GM12878 (cell line): ENCODE results near the gene MRPS18B. TPM values are rescaled to one million over a fixed set of nuclear protein-coding genes. Genes with fewer than 3 reads are reported as not detected.
A peak's percentile ranks its signal among the peaks of the same experiment; 100 is the strongest.

Source experiments
- ASH2L ChIP-seq: fragments of 300-600, 200-600 bp; sonication (generic); IDR thresholded peaks from 2 replicates; pipeline ENCODE4 v1.6.1; 2017; ENCODE audit warnings: low read depth, mild to moderate bottlenecking, borderline replicate concordance
- CBX3 ChIP-seq: fragments of 200-600 bp; sonication (generic); IDR thresholded peaks from 2 replicates; pipeline ENCODE4 v1.6.1; 2016; ENCODE audit warnings: low read depth, borderline replicate concordance
- CHD2 ChIP-seq: IDR thresholded peaks from 2 replicates; pipeline ENCODE4 v1.6.1; 2011; ENCODE audit warnings: low read depth, low read length, improper control_type of control experiment, borderline replicate concordance
- CHD4 ChIP-seq: fragments of 200-600 bp; sonication (generic); IDR thresholded peaks from 2 replicates; pipeline ENCODE4 v1.6.1; 2016; ENCODE audit warnings: mild to moderate bottlenecking
- CREM ChIP-seq: IDR thresholded peaks from 2 replicates; pipeline ENCODE4 v1.6.1; 2014; ENCODE audit warnings: antibody characterized with exemption, low read depth
- HDGF ChIP-seq: fragments of 450-650 bp; IDR thresholded peaks from 2 replicates; pipeline ENCODE4 v1.6.1; 2016; ENCODE audit warnings: antibody characterized with exemption
- IKZF1 ChIP-seq: fragments of 450-650 bp; conservative IDR thresholded peaks from 2 replicates; pipeline ENCODE4 v1.6.1; 2017; ENCODE audit warnings: antibody characterized with exemption, mild to moderate bottlenecking
- JUNB ChIP-seq: IDR thresholded peaks from 2 replicates; pipeline ENCODE4 v1.6.1; 2016; ENCODE audit warnings: antibody characterized with exemption, mild to moderate bottlenecking
- MXI1 ChIP-seq: fragments of 150-350 bp; IDR thresholded peaks from 2 replicates; pipeline ENCODE4 v1.6.1; 2011; ENCODE audit warnings: low read depth, mild to moderate bottlenecking, inconsistent platforms, low read length, improper control_type of control experiment
- NR2C1 ChIP-seq: fragments of 450-650 bp; IDR thresholded peaks from 2 replicates; pipeline ENCODE4 v1.6.1; 2017; ENCODE audit warnings: antibody characterized with exemption, mild to moderate bottlenecking, moderate library complexity
- NR2F1 ChIP-seq: fragments of 450-650 bp; conservative IDR thresholded peaks from 2 replicates; pipeline ENCODE4 v1.6.1; 2017; ENCODE audit warnings: mild to moderate bottlenecking
- PAX8 ChIP-seq: fragments of 450-650 bp; IDR thresholded peaks from 2 replicates; pipeline ENCODE4 v1.6.1; 2017; ENCODE audit warnings: mild to moderate bottlenecking, moderate library complexity
- POLR2AphosphoS2 ChIP-seq: IDR thresholded peaks from 2 replicates; pipeline ENCODE4 v1.6.1; 2011; ENCODE audit warnings: low read depth, mild to moderate bottlenecking, low read length, improper control_type of control experiment, moderate library complexity
- RAD51 ChIP-seq: fragments of 450-650 bp; IDR thresholded peaks from 2 replicates; pipeline ENCODE4 v1.6.1; 2016; ENCODE audit warnings: moderate library complexity, mild to moderate bottlenecking, inconsistent platforms
- RBBP5 ChIP-seq: fragments of 200-600 bp; sonication (generic); conservative IDR thresholded peaks from 2 replicates; pipeline ENCODE4 v1.6.1; 2016
- RCOR1 ChIP-seq: conservative IDR thresholded peaks from 2 replicates; pipeline ENCODE4 v1.6.1; 2012; ENCODE audit warnings: low read depth, low read length, improper control_type of control experiment
- SP1 ChIP-seq: IDR thresholded peaks from one replicate; pipeline ENCODE4 v1.6.1; 2011; ENCODE audit warnings: low read depth, low read length
- TARDBP ChIP-seq: IDR thresholded peaks from 2 replicates; pipeline ENCODE4 v1.6.1; 2016; ENCODE audit warnings: borderline replicate concordance
- TCF7 ChIP-seq: IDR thresholded peaks from 2 replicates; pipeline ENCODE4 v1.6.1; 2014; ENCODE audit warnings: antibody characterized with exemption, borderline replicate concordance
- ZBED1 ChIP-seq: IDR thresholded peaks from 2 replicates; pipeline ENCODE4 v1.6.1; 2016; ENCODE audit warnings: borderline replicate concordance
- ZNF24 ChIP-seq: fragments of 450-650 bp; IDR thresholded peaks from 2 replicates; pipeline ENCODE4 v1.6.1; 2017; ENCODE audit warnings: antibody characterized with exemption, mild to moderate bottlenecking
- ZNF622 ChIP-seq: fragments of 450-650 bp; IDR thresholded peaks from 2 replicates; pipeline ENCODE4 v1.6.1; 2017; ENCODE audit warnings: mild to moderate bottlenecking, inconsistent platforms
- ZSCAN29 ChIP-seq: fragments of 450-650 bp; IDR thresholded peaks from 2 replicates; pipeline ENCODE4 v1.6.1; 2017; ENCODE audit warnings: mild to moderate bottlenecking, moderate library complexity
- polyA plus RNA-seq, 11 experiments: library from polyadenylated mRNA; depleted of rRNA in 4 of 11; unstranded in 6 of 11; stranded (reverse) in 5 of 11; fragments of >200 nt; fragmentation: Nextera tagmentation in 4 of 11; fragmentation: Illumina TruSeq in 1 of 11; extraction: Ambion mirVana in 4 of 11; extraction: Trizol in 1 of 11; gene quantifications; 1 replicate in 1 of 11; 2 replicates in 10 of 11; pipeline versions ENCODE4 v1.2.1 to v1.2.3, GENCODE V29; 2011 to 2016; ENCODE audit warnings: inconsistent platforms in 2 of 11, missing spikeins in 2 of 11, low read depth in 1 of 11
- total RNA-seq, 4 experiments: library from RNA; depleted of rRNA in 3 of 4; stranded (reverse); fragments of >200 nt in 3 of 4; fragmentation: Illumina TruSeq in 1 of 4; extraction: Trizol in 1 of 4; gene quantifications; 2 replicates each; pipeline versions ENCODE4 v1.2.1 to v1.2.3, GENCODE V29; 2013 to 2021
- TF ChIP-seq, protein P1 (sequence below): fragments of 150-350 bp; IDR thresholded peaks from 2 replicates; pipeline ENCODE4 v1.6.1; 2016; ENCODE audit warnings: low read depth, low read length
- TF ChIP-seq, protein P2 (sequence below): IDR thresholded peaks from 2 replicates; pipeline ENCODE4 v1.6.1; 2012; ENCODE audit warnings: low read length, inconsistent platforms
- TF ChIP-seq, protein P3 (sequence below): IDR thresholded peaks from 2 replicates; pipeline ENCODE4 v1.6.1; 2012; ENCODE audit warnings: improper control_type of control experiment, low read depth, low read length; ENCODE audit not compliant: insufficient replicate concordance

Gene MRPS18B
- total and polyA plus RNA-seq, 10 of the 15 experiments (the other 5 are each of a cell fraction or from before 2014, with no cell fraction given), result 80.9 to 259 (median 140) TPM

DNA sequence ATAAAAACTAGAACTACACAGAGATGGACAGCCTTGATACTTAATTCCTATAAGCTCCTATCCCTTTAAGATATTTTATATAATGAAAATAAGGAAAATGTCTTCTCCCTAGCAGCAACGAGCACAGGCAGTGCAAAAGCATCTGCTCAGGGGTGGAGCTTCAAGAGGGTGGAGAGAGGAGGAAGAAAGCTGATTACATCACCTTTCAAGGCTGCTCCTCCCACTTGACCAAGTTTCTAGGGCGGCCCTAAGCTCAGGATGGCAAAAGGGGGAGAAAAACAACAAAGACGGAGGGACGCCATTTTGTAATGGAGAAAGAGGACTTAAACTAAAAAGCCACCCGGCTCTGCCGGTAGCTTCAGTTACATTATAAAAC, 2.8 kb upstream of the MRPS18B start (continued):
- 0 out of 2 replicates have a peak, but pooled peaks have one; percentile 22 for TF ChIP-seq CHD2
- no peak for TF ChIP-seq ZNF24
- peak; percentile 14; the same call in 1 of the 2 replicates for TF ChIP-seq JUNB
- 0 out of 2 replicates have a peak, but pooled peaks have one; percentile 11 for TF ChIP-seq HDGF
- TF ChIP-seq NR2F1, result no peak
- TF ChIP-seq ZNF622, result no peak
- no peak; the same call in 1 of the 2 replicates for TF ChIP-seq ZBED1
- TF ChIP-seq RCOR1, result no peak
- no peak for TF ChIP-seq NR2C1
- TF ChIP-seq, protein P1, sequence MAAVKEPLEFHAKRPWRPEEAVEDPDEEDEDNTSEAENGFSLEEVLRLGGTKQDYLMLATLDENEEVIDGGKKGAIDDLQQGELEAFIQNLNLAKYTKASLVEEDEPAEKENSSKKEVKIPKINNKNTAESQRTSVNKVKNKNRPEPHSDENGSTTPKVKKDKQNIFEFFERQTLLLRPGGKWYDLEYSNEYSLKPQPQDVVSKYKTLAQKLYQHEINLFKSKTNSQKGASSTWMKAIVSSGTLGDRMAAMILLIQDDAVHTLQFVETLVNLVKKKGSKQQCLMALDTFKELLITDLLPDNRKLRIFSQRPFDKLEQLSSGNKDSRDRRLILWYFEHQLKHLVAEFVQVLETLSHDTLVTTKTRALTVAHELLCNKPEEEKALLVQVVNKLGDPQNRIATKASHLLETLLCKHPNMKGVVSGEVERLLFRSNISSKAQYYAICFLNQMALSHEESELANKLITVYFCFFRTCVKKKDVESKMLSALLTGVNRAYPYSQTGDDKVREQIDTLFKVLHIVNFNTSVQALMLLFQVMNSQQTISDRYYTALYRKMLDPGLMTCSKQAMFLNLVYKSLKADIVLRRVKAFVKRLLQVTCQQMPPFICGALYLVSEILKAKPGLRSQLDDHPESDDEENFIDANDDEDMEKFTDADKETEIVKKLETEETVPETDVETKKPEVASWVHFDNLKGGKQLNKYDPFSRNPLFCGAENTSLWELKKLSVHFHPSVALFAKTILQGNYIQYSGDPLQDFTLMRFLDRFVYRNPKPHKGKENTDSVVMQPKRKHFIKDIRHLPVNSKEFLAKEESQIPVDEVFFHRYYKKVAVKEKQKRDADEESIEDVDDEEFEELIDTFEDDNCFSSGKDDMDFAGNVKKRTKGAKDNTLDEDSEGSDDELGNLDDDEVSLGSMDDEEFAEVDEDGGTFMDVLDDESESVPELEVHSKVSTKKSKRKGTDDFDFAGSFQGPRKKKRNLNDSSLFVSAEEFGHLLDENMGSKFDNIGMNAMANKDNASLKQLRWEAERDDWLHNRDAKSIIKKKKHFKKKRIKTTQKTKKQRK, result no peak
- no peak for TF ChIP-seq TARDBP
- no peak for TF ChIP-seq IKZF1
- no peak for TF ChIP-seq SP1
- TF ChIP-seq RAD51, result peak; percentile 7; the same call in 1 of the 2 replicates
- no peak for TF ChIP-seq TCF7
- no peak for TF ChIP-seq CHD4
- no peak for TF ChIP-seq ZSCAN29
- no peak for TF ChIP-seq CREM
- TF ChIP-seq, protein P2, sequence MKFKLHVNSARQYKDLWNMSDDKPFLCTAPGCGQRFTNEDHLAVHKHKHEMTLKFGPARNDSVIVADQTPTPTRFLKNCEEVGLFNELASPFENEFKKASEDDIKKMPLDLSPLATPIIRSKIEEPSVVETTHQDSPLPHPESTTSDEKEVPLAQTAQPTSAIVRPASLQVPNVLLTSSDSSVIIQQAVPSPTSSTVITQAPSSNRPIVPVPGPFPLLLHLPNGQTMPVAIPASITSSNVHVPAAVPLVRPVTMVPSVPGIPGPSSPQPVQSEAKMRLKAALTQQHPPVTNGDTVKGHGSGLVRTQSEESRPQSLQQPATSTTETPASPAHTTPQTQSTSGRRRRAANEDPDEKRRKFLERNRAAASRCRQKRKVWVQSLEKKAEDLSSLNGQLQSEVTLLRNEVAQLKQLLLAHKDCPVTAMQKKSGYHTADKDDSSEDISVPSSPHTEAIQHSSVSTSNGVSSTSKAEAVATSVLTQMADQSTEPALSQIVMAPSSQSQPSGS, result peak; percentile 84
- peak; percentile 69 for TF ChIP-seq POLR2AphosphoS2
- TF ChIP-seq, protein P3, sequence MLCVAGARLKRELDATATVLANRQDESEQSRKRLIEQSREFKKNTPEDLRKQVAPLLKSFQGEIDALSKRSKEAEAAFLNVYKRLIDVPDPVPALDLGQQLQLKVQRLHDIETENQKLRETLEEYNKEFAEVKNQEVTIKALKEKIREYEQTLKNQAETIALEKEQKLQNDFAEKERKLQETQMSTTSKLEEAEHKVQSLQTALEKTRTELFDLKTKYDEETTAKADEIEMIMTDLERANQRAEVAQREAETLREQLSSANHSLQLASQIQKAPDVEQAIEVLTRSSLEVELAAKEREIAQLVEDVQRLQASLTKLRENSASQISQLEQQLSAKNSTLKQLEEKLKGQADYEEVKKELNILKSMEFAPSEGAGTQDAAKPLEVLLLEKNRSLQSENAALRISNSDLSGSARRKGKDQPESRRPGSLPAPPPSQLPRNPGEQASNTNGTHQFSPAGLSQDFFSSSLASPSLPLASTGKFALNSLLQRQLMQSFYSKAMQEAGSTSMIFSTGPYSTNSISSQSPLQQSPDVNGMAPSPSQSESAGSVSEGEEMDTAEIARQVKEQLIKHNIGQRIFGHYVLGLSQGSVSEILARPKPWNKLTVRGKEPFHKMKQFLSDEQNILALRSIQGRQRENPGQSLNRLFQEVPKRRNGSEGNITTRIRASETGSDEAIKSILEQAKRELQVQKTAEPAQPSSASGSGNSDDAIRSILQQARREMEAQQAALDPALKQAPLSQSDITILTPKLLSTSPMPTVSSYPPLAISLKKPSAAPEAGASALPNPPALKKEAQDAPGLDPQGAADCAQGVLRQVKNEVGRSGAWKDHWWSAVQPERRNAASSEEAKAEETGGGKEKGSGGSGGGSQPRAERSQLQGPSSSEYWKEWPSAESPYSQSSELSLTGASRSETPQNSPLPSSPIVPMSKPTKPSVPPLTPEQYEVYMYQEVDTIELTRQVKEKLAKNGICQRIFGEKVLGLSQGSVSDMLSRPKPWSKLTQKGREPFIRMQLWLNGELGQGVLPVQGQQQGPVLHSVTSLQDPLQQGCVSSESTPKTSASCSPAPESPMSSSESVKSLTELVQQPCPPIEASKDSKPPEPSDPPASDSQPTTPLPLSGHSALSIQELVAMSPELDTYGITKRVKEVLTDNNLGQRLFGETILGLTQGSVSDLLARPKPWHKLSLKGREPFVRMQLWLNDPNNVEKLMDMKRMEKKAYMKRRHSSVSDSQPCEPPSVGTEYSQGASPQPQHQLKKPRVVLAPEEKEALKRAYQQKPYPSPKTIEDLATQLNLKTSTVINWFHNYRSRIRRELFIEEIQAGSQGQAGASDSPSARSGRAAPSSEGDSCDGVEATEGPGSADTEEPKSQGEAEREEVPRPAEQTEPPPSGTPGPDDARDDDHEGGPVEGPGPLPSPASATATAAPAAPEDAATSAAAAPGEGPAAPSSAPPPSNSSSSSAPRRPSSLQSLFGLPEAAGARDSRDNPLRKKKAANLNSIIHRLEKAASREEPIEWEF, result peak; percentile 20
- no peak for TF ChIP-seq ASH2L
- TF ChIP-seq CBX3, result no peak
- no peak for TF ChIP-seq MXI1
- no peak for TF ChIP-seq RBBP5
- TF ChIP-seq PAX8, result peak; percentile 95; the same call in 1 of the 2 replicates
